Aorta (tissue), 5 donors: ENCODE results near the gene COQ7. TPM values are rescaled to one million over a fixed set of nuclear protein-coding genes. Genes with fewer than 3 reads are reported as not detected.

Source experiments
- ATAC-seq: fragments of 200-7000 bp; cut with Tn5 transposase; one replicate; pipeline ENCODE4 v1.9.1; 2022; ENCODE audit warnings: moderate library complexity; ENCODE audit not compliant: low FRiP score
- DNase-seq, 2 donors: peaks; one replicate each; pipeline ENCODE4 v3.0.0-alpha.2; 2020
- H3K27ac ChIP-seq, 2 donors: one replicate each; pipeline ENCODE4 v1.5.1; 2013; ENCODE audit warnings: low read length in 2 of 2, mild to moderate bottlenecking in 2 of 2, moderate library complexity in 2 of 2, control low read depth in 1 of 2, inconsistent platforms in 1 of 2, low read depth in 1 of 2
- H3K27me3 ChIP-seq, 2 donors: one replicate each; pipeline ENCODE4 v1.6.1; 2013; ENCODE audit warnings: control low read depth in 1 of 2, low read length in 1 of 2, mild to moderate bottlenecking in 1 of 2, moderate library complexity in 1 of 2; ENCODE audit not compliant: insufficient read depth in 2 of 2, control insufficient read depth in 1 of 2
- H3K36me3 ChIP-seq, 2 donors: one replicate each; pipeline ENCODE4 v1.6.1; 2013; ENCODE audit warnings: control low read depth in 1 of 2, low read length in 1 of 2, mild to moderate bottlenecking in 1 of 2; ENCODE audit not compliant: insufficient read depth in 2 of 2, control insufficient read depth in 1 of 2
- H3K4me1 ChIP-seq, 2 donors: one replicate each; pipeline ENCODE4 v1.6.1; 2013; ENCODE audit warnings: low read length in 2 of 2, control low read depth in 1 of 2, mild to moderate bottlenecking in 1 of 2, moderate library complexity in 1 of 2; ENCODE audit not compliant: insufficient read depth in 2 of 2, control insufficient read depth in 1 of 2
- H3K4me3 ChIP-seq, 2 donors: one replicate each; pipeline ENCODE4 v1.5.1; 2013; ENCODE audit warnings: low read length in 2 of 2, control low read depth in 1 of 2, mild to moderate bottlenecking in 1 of 2
- H3K9me3 ChIP-seq: one replicate; pipeline ENCODE4 v1.6.1; 2013; ENCODE audit warnings: mild to moderate bottlenecking, low read length; ENCODE audit not compliant: control insufficient read depth
- WGBS, 2 donors: extraction: QIAGEN DNeasy Blood & Tissue Kit; methylation state at CpG; one replicate each; pipeline ENCODE4 v1.1.7; 2013; 5-methylcytosine and 5-hydroxymethylcytosine counted together
- intact Hi-C, 2 donors: fragments of 100-400 bp; cut with DNase I; formaldehyde crosslinking; loops; one replicate each; pipeline versions ENCODE4 v1.14.2 to v1.15.0; 2022
- polyA plus RNA-seq, 2 donors: library from polyadenylated mRNA; stranded (reverse); fragments of 200-250 nt; gene quantifications; one replicate each; pipeline ENCODE4 v1.2.3, GENCODE V29; 2013
- total RNA-seq, 2 donors: library from RNA; stranded (reverse); fragmentation: NEBNext Ultra II Directional; extraction: Animal tissue kit (Norgen Biotek cat#: 25700); gene quantifications; one replicate each; pipeline ENCODE4 v1.2.1, GENCODE V29; 2021
- donor health status: healthy with polysubstance abuse.
- donor health status: Bipolar disorder and iron deficiency.
- donor health status: DM: no; HTN: no; CAD: no.
- donor health status: DM: no; HTN: no; CAD: no.
- donor health status: DM: yes; HTN: yes; CAD: no.

COQ7 gene
- total and polyA plus RNA-seq, 4 donors, result 12.2 to 19.2 (median 17.8) TPM

DNA sequence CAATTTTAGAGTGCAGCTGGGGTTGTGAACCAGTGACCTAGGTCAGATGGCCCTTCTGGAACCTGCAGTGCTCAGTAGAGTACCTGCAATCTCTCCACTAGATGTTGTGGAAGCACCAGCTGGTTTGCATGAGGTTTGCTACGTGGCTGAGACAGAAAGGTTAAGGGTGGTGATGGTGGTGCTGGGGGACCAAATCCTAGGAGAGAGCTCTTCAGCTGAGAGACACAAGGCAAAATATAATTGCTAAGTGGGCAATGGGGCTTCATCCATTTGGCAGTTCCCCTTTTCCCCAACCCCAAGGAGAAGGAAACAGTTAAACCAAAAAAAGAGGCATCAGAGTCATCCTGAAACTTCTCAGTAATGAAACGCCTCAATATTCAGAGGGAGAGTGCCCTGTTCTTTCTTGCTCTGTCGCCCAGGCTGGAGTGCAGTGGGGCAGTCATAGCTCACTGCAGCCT, 60.3 kb downstream of the COQ7 start:
- ATAC-seq, result no peak
- H3K36me3 ChIP-seq, result no peaks in the 10 kb centered on the region
- no peaks in the 10 kb centered on the region for H3K4me1 ChIP-seq
- no peak for DNase-seq
- H3K27ac ChIP-seq, result no peak overlapping the region
- WGBS, 2 donors, result 66 to 67% methylated on average over 3 of the region's 3 CpGs
- intact Hi-C loops, result no loop called here
- no peaks in the 10 kb centered on the region for H3K9me3 ChIP-seq
- H3K4me3 ChIP-seq, result no peak overlapping the region
- H3K27me3 ChIP-seq, result no peaks in the 10 kb centered on the region

DNA sequence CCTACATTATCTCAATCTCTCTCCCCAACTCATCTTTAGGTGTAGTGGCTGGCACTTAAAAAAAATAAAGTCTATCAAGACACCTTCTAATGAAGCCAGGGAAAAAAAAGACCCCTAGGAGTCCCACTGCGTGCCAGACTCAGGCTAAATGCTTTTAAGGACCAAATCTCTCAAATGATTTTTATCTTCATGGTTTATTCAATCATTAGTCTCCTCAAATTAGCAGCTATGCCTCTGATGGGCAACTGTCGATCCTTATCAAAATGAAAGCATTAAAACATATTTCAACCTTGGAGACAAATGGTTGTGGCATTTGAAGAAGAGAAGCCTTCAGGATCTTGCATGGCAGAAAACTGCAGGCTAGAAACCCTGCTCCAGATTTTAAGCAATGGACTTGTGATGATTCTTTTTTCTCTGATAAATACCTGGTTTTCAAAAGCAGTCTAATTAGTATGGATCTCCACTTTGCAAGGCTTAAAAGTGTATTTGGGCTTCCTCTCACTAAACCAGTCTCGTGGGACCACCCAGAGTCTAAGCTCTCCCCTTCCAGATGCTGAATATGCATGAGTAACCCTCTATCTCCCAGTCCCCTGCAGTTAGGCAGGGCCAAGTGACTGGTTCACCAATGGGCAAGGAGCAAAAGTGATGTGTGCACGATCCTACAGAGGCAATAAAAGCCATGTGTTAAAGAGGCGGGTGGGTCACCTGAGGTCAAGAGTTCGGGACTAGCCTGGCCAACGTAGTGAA, 61.2 kb downstream of the COQ7 start:
- 63 to 64% methylated on average over 7 of the region's 7 CpGs for WGBS, 2 donors
- Histone ChIP-seq H3K27ac (no peak overlapping the region), H3K27me3 (no peaks in the 10 kb centered on the region), H3K4me3 (no peak overlapping the region), H3K4me1 (no peaks in the 10 kb centered on the region), H3K9me3 (no peaks in the 10 kb centered on the region), H3K36me3 (no peaks in the 10 kb centered on the region)
- DNase-seq, result no peak
- ATAC-seq, result no peak
- intact Hi-C loops, result no loop called here

Other genes with a start within 250 kb of the COQ7 start
- 100 to 1,000 TPM in 1 of 2 donors, 10 to 100 TPM in 1; 98.6 to 123 TPM for gene SMG1, start 141.2 kb upstream of the COQ7 start, total RNA-seq
- gene SMG1, start 141.2 kb upstream of the COQ7 start, polyA plus RNA-seq, result 10 to 100 TPM in 1 of 2 donors, 1 to 10 TPM in 1; 4.6 to 16.0 TPM
- gene TMC7, start 83.7 kb upstream of the COQ7 start, total RNA-seq, result 1 to 10 TPM; 1.4 to 4.2 TPM
- under 1 TPM; 0.25 to 0.54 TPM for gene TMC7, start 83.7 kb upstream of the COQ7 start, polyA plus RNA-seq
- gene ITPRIPL2, start 46.4 kb downstream of the COQ7 start, total RNA-seq, result 10 to 100 TPM; 71.5 to 88.9 TPM
- gene ITPRIPL2, start 46.4 kb downstream of the COQ7 start, polyA plus RNA-seq, result 10 to 100 TPM; 15.7 to 19.1 TPM
- 1 to 10 TPM; 2.5 to 4.3 TPM for gene SYT17, start 100.6 kb downstream of the COQ7 start, total RNA-seq
- 1 to 10 TPM; 2.5 to 2.6 TPM for gene SYT17, start 100.6 kb downstream of the COQ7 start, polyA plus RNA-seq
- not detected for gene CLEC19A, start 218.1 kb downstream of the COQ7 start, total RNA-seq
- gene CLEC19A, start 218.1 kb downstream of the COQ7 start, polyA plus RNA-seq, result not detected